Stimulated activated CD4-positive, alpha-beta T cell treated with anti-CD3 and anti-CD28 coated beads, Interleukin-2, amount 100 ng/mL, for 4 hours (primary cell): Measurements from ENCODE around the gene NAA30.

Source experiments
- DNase-seq: peaks from one replicate; pipeline ENCODE4 v3.0.0-alpha.2; 2020; ENCODE audit warnings: low read depth

The NAA30 gene

GRCh38 chr14:57400556-57401494 is 10.4 kb downstream of the NAA30 start:
- no peak for DNase-seq

GRCh38 chr14:57401501-57401900 is 11.1 kb downstream of the NAA30 start:
- DNase-seq = no peak

GRCh38 chr14:57402173-57402852 is 11.9 kb downstream of the NAA30 start:
- DNase-seq = no peak

GRCh38 chr14:57403521-57403864 is 13.1 kb downstream of the NAA30 start:
- no peak for DNase-seq

GRCh38 chr14:57405562-57405961 is 15.2 kb downstream of the NAA30 start:
- no peak for DNase-seq

- no peak for DNase-seq
Measured at GRCh38 chr14:57408037-57408436, 17.7 kb downstream of the NAA30 start.

- DNase-seq = no peak
Measured at GRCh38 chr14:57408634-57409033, 18.2 kb downstream of the NAA30 start.

- no peak for DNase-seq
Measured at GRCh38 chr14:57412341-57412740, 22.0 kb downstream of the NAA30 start.

- DNase-seq = no peak
Measured at GRCh38 chr14:57413849-57414248, 23.5 kb downstream of the NAA30 start.

GRCh38 chr14:57417228-57417627 is 26.8 kb downstream of the NAA30 start:
- no peak for DNase-seq

GRCh38 chr14:57418999-57419398 is 28.6 kb downstream of the NAA30 start:
- DNase-seq = no peak

- no peak for DNase-seq
Measured at GRCh38 chr14:57420033-57420432, 29.6 kb downstream of the NAA30 start.

- no peak for DNase-seq
Measured at GRCh38 chr14:57420986-57421385, 30.6 kb downstream of the NAA30 start.

- no peak for DNase-seq
Measured at GRCh38 chr14:57435923-57436322, 45.5 kb downstream of the NAA30 start.

- no peak for DNase-seq
Measured at GRCh38 chr14:57461777-57462320, 71.5 kb downstream of the NAA30 start.

GRCh38 chr14:57462551-57462950 is 72.2 kb downstream of the NAA30 start:
- DNase-seq = no peak

GRCh38 chr14:57464008-57464730 is 73.8 kb downstream of the NAA30 start:
- no peak for DNase-seq
